ENCODE measurements around the gene PDXDC1.

- no peak for TF ChIP-seq CTCF (conservative IDR thresholded peaks at IDR 0.05; ENCODE audit: low read depth, low read length)
- no peak for TF ChIP-seq EZH2 (IDR thresholded peaks at IDR 0.05; ENCODE audit: low read length, unreplicated experiment)
Measured at GRCh38 chr16:15031586-15031985, 56.8 kb downstream of the PDXDC1 start.
